AG09319 (cell line): ENCODE measurements around the gene NACAD.

Experiments
- DNase-seq: peaks from one replicate; pipeline ENCODE4 v3.0.0-alpha.2; 2010; ENCODE audit warnings: low read depth; ENCODE audit errors: extremely low read depth
- TF ChIP-seq, protein P1 (sequence below): IDR thresholded peaks from 2 replicates; pipeline ENCODE4 v1.5.1; 2011; ENCODE audit warnings: low read depth, mild to moderate bottlenecking, inconsistent platforms, low read length, moderate library complexity

Gene NACAD

DNA sequence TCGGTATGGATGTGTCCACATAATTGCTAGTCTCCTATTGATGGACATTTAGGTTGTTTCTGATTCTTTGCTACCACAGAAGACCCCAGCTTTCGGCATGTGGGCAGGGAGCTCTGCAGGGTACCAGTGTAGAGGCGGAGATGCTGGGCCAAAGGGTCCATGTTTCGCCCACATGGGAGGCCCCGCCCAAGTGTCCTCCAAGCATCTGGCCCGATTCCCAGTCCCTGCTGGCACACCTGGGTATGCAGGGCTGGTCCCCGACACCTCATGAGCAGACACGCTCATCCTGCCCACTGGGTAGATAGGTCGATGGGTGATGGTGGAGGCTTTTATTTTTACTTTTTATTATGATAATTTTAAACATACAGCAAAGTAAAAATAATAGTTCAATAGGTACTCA lies 42.1 kb upstream of the NACAD start:
- TF ChIP-seq, protein P1, sequence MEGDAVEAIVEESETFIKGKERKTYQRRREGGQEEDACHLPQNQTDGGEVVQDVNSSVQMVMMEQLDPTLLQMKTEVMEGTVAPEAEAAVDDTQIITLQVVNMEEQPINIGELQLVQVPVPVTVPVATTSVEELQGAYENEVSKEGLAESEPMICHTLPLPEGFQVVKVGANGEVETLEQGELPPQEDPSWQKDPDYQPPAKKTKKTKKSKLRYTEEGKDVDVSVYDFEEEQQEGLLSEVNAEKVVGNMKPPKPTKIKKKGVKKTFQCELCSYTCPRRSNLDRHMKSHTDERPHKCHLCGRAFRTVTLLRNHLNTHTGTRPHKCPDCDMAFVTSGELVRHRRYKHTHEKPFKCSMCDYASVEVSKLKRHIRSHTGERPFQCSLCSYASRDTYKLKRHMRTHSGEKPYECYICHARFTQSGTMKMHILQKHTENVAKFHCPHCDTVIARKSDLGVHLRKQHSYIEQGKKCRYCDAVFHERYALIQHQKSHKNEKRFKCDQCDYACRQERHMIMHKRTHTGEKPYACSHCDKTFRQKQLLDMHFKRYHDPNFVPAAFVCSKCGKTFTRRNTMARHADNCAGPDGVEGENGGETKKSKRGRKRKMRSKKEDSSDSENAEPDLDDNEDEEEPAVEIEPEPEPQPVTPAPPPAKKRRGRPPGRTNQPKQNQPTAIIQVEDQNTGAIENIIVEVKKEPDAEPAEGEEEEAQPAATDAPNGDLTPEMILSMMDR, result no peak
- no peak for DNase-seq

DNA sequence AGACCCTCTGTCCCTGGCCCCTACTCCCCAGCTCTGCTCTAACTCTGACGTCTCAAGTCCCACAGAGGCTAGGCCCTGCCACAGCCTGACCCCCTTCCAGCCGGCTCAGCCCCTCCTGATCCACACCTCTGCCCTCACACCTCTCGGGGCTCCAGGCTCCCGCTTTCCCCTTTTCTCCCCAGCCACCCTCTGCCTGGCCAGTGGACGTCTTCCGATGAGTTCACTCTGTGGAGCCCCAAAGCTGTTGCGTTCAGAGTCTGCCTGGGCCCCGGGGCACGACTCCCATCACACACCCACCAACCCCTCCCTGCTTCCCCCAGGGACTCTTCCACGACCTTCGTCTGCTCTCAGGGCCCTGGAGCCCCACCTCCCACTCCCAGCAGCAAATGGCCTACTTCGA lies 41.1 kb upstream of the NACAD start:
- TF ChIP-seq, protein P1, result no peak

DNA sequence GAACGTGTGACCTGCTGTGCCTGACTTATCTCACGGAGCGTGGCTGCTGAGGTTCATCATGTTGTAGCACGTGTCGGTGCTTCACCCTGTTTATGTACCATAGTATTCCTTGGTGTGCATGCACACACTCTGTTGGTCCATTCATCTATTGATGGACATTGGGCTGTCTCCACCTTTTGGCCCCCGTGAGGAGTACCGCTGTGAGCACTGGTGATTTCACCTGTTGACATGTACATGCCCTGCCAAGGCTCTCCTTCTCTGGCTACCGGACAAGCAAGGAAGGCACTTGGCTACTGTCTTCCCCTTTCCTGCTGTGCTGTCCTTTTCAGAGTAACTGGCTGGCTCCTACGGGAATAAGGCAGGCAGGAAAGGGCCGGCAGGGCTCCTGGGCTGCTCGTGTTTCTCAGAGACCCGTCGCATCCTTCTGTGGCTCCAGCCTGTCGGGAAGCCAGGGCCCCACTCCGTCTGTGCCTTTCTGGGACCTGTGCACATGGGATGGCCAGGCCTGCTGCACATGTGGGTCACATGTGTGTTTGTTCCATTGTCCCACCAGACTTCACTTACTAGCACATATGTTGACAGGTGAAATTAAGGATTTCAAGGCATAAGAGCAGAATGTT lies 40.5 kb upstream of the NACAD start:
- TF ChIP-seq, protein P1, result no peak
- no peak for DNase-seq

More for the DNA sequence above, 41.1 kb upstream of the NACAD start:
- no peak for DNase-seq

DNA sequence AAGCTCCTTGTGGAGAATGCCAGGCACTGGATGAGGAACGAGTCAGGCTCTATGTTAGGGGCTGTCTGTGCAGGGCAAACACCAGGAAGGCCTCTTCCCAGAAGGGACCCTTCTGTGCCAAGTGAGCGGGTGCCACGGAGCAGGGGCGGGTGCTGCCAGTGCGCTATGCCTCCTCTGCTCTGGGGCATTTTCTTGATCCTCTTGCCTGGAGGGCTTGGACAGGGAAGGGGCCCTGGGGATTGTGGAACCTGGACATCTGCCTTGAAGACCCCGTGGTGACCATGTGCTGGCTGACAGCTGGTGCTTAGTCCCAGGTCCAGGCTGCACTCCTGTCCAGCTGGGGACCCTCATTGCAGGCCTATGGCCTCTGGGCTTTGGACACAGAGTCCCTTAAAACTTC lies 38.2 kb upstream of the NACAD start:
- no peak for DNase-seq
- TF ChIP-seq, protein P1, result no peak

DNA sequence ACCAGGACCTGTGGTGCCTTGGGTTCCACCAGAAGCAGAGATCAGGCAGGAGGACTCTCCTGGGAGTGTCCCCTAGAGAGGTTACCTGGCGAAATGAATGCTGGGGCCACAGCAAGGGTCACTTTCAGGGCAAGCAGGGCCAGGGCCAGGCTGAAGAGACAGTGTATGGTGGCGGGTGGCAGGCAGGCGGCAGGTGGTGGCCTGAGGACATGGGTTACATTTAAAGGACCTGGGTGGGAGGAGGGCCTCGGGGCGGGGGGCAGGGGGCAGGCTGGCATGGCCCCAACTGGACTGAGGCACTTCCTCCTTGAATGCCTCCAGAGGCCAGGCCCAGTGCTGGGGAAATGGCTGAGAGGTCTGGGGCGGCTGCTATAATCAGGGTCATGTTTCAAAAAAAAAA lies 37.4 kb upstream of the NACAD start:
- TF ChIP-seq, protein P1, result no peak
- DNase-seq, result no peak

DNA sequence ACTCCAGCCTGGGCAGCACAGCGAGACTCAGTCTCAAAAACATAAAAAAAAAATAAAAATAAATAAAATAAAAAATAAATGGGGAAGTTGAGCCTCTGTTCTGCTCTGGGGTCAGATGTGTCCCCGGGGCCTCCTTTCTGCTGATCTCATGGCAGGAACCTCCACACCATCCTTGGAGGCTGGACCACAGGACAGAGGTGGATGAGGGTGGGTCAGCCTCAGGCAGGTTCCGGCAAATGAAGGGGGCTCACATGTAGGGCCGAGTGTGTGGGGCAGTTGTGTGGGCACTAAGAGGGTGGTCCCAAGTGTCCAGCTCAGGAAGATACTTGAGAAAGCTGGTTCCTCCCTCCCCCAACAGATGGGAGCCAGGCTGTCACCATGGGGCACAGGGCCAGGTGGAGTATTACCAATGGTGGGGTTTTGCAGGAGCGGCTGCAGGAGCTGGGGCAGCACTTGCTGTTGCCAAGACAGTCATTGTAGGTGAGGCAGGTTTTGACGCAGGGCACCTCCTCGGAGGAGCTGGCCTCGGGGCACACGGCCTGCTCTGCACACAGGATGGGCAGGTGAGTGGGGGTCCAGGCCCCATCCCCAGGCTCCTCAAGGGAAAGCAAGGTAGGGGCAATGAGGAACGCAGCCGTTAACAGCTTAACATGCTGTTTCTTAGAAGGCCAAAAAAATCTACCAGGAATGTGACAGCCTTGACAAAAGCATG lies 36.6 kb upstream of the NACAD start:
- TF ChIP-seq, protein P1, result no peak
- DNase-seq, result no peak

DNA sequence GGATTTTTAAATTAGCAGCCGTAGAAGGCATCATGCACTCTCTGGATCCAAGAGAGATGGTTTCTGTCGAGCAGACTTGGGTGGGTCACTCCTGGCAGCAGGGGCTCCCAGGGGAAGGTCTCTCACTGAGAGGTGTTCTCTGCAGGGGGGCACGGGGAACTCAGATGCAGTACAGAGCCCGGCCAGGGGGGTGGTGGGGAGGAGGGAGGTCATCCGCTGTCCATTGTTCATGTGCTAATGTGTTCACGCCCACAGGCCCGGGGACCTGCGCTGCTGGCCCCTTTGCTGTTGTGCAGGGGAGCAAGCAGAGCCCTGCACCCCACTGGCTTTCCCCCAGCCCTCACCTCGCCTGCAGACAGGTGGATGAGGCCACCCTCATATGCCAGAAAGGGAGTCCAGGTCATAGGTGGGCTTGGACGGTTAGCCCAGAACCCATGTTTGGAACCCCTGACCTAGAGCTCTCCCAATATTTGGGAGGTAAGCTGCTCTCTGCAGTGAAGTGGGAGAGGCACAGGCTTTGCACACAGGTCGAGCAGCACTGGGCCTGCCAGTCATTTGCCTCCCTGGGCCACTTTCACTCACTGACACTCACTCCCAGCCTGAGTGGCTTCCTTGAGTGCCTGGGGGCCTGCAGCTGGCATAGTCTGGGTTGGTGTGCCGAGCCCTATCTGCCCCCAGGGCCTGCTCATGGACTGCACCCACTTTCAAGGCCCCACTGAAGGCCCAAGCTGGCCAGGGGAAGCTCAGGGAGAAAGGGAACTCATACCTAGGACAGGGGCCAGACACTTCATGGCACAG lies 35.3 kb upstream of the NACAD start:
- DNase-seq, result no peak
- TF ChIP-seq, protein P1, result no peak
